Measurements from ENCODE around the gene AHCYL1.
A peak's percentile ranks its signal among the peaks of the same experiment; 100 is the strongest.

The AHCYL1 gene

DNA sequence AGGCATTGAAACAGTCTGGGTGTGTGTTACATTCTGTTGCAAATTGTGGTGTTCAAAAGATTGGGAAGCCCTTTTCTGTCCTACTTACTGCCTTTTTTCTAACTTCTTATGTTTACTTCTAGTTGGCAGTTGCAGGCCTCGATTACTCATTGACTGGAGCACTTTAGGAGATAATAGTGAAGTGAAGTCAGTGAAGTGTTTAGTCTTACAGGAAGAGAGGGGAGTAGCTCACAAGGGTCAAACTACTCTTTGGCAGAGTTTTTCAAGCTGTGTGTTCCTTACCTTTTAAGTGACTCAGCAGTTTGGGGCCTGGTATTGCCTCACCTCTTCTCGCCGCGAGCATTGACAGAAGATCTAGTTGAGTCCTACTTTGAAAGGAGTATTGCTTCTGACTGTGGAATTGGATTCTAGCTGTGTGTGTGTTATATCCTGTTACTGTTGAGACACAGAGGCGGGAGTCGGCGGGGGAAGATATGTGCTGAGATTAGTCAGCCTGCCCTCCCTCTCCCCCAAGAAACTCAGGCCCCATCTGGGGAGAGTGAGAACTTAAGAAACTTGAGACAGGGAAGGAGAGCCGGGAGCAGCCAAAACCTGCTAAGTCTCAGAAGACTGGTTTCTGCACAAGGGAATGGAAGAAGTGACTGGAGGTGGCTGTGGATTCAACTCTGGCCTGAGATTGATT is 19.3 kb downstream of the AHCYL1 start:
- no peak for TF ChIP-seq POLR2A (IDR thresholded peaks at IDR 0.05; ENCODE audit: extremely low read depth, insufficient read length)
- TF ChIP-seq MAX (IDR thresholded peaks at IDR 0.05; ENCODE audit: low read depth, low read length): no peak
- no peak for TF ChIP-seq CTCF (IDR thresholded peaks at IDR 0.05; ENCODE audit: low read depth, low read length)
- no peak for TF ChIP-seq MYC (IDR thresholded peaks at IDR 0.05; ENCODE audit: low read depth, low read length)
- H3K4me3 ChIP-seq (ENCODE audit: low read depth, low read length): peak overlapping the region; percentile 32
- DNase-seq (ENCODE audit: low read depth): peak; percentile 92

- no peak for DNase-seq (ENCODE audit: low read depth)
- H3K4me3 ChIP-seq (ENCODE audit: low read depth, low read length): peak overlapping the region; percentile 32
- TF ChIP-seq MYC (IDR thresholded peaks at IDR 0.05; ENCODE audit: low read depth, low read length) (no peak), POLR2A (IDR thresholded peaks at IDR 0.05; ENCODE audit: extremely low read depth, insufficient read length) (no peak), CTCF (IDR thresholded peaks at IDR 0.05; ENCODE audit: low read depth, low read length) (no peak), MAX (IDR thresholded peaks at IDR 0.05; ENCODE audit: low read depth, low read length) (no peak)
These were observed 20.0 kb downstream of the AHCYL1 start for GRCh38 chr1:110004583-110004982.

- no peak overlapping the region for H3K4me3 ChIP-seq (ENCODE audit: low read depth, low read length)
- no peak for DNase-seq (ENCODE audit: low read depth)
- TF ChIP-seq MAX (IDR thresholded peaks at IDR 0.05; ENCODE audit: low read depth, low read length): no peak
- TF ChIP-seq POLR2A (IDR thresholded peaks at IDR 0.05; ENCODE audit: extremely low read depth, insufficient read length): no peak
- no peak for TF ChIP-seq MYC (IDR thresholded peaks at IDR 0.05; ENCODE audit: low read depth, low read length)
- no peak for TF ChIP-seq CTCF (IDR thresholded peaks at IDR 0.05; ENCODE audit: low read depth, low read length)
These were observed 21.4 kb downstream of the AHCYL1 start for GRCh38 chr1:110005971-110006370.

DNA sequence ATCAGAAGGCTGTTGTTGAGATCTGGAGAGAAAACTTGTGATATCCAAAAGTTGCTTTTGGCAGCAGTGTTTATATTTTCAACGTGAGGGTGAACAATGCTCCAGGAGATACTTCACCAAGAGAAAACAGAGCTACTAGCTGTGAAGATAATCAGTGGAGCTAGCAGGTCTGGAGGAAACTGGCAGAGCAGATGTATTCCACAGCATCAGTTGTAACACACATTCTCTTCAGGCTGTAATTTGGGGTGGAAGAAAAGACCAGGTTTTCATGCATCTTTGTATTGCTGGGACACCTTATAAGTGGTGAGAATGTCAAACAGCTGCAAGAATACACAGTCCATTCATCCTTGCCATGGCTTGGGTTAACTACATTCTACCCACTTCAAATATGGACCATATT is 22.0 kb downstream of the AHCYL1 start:
- TF ChIP-seq MAX (IDR thresholded peaks at IDR 0.05; ENCODE audit: low read depth, low read length) (no peak), CTCF (IDR thresholded peaks at IDR 0.05; ENCODE audit: low read depth, low read length) (no peak), MYC (IDR thresholded peaks at IDR 0.05; ENCODE audit: low read depth, low read length) (no peak), POLR2A (IDR thresholded peaks at IDR 0.05; ENCODE audit: extremely low read depth, insufficient read length) (no peak)
- no peak for DNase-seq (ENCODE audit: low read depth)
- H3K4me3 ChIP-seq (ENCODE audit: low read depth, low read length): no peak overlapping the region

DNA sequence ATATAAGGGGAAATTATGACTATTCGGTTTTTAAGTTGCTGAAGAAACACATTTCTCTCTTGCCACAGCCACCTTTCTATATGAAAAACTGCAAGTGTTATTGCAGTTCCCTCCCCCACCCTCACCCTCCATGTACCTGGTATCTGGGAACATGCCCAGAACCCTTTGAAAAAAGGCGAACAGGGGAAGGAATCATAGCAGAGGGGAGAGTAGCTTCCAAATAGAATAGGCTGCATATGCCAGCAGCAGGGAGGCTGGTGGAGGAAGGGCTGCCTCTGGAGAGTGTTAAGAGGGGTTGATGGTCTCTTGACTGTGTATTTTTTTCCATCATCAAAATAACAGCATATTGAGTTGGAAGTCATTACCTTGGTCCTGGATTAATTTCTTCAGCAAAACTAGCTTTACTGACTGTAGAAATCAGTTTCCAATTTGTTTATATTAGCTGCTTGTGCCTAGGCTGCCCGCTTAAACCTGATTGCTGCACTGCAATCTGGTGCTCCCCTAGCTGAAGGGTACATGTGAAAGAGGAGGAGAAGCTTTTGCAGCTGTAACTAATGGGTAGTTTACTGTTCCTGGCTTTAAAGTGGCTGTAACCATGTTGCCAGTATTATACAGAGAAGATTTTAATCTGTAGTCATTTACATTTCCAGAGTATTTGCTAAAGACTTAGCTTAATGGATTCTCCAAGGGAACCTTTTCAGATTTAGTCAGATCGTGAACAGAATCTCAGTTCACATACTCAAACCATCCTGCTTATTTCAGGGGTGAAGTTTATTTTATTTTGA is 22.7 kb downstream of the AHCYL1 start:
- no peak overlapping the region for H3K4me3 ChIP-seq (ENCODE audit: low read depth, low read length)
- no peak for DNase-seq (ENCODE audit: low read depth)
- no peak for TF ChIP-seq CTCF (IDR thresholded peaks at IDR 0.05; ENCODE audit: low read depth, low read length)
- no peak for TF ChIP-seq MAX (IDR thresholded peaks at IDR 0.05; ENCODE audit: low read depth, low read length)
- no peak for TF ChIP-seq POLR2A (IDR thresholded peaks at IDR 0.05; ENCODE audit: extremely low read depth, insufficient read length)
- no peak for TF ChIP-seq MYC (IDR thresholded peaks at IDR 0.05; ENCODE audit: low read depth, low read length)
